ENCODE results near the gene ST8SIA5.

ST8SIA5 gene

DNA sequence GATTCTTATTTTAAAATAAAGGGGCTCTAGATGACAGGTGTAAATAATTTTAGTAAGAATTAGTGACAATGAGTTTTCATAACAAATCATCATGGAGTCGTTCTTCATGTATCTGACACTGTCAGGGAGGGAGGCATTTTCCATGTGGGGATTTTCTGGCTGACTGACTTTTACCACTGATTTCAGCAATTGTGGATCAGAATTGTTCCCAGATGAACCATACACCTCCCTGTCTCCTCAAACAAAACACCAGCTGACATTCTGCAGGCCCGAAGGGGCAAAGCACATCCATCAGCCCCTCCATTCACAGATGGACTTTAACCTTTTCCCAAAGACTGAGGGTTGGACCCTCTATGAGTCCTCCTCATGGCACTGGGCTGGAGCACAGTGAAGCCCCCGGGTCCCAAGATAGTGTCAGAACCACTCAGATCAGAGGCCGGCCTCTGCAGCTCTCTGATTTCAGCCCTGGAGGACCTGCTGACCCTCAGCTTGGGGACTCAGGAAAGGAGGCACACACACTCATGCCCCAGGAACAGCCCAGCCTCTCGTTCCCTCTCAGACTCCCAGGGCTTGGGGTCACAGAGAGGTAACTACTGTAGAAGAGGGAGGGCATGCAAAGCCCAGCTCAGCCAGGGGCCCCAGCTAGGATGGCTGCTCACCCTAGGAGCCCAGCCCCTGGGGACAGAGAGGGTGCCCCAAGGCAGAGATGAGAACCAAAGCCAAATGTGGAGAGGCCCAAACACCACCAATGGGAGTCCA, 56.6 kb downstream of the ST8SIA5 start:
- H3K27ac ChIP-seq, result no peak overlapping the region
- H3K36me3 ChIP-seq, result no peaks in the 10 kb centered on the region; a peak in 1 of 22 replicates
- no peak overlapping the region for H3K4me3 ChIP-seq

DNA sequence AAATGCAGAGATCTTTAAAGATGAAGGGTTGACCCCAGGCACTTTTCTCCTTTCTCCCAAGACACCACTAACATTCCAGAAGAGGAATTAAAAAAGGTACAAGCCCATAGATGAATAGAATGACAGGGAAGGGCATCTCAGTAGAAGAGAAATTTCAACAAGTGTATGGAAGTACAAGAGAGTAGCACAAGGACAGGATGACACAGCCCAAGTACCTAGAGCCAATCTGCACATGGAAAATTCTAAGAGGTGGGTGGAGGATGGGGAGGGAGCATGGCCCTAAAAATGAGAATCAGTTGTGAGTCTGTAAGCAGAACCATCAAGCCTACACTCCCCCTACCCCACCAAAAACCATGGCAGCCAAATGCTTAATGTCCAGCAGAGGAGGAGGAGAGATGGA, 60.2 kb downstream of the ST8SIA5 start:
- Histone ChIP-seq H3K4me2 (no peak overlapping the region), H3K27ac (no peak overlapping the region), H3K27me3 (no peaks in the 10 kb centered on the region), H3K9ac (no peak overlapping the region), H3K4me3 (no peak overlapping the region), H4K20me1 (no peaks in the 10 kb centered on the region), H3K36me3 (no peaks in the 10 kb centered on the region; a peak in 1 of 22 replicates), H3K9me3 (replicated peaks in 1 of 11) (peaks cover 0 to 15% (median 10%) of the 10 kb centered on the region in 11 experiments; a peak in 14 of 22 replicates), H3K4me1 (peaks cover 0 to 6% (median 0%) of the 10 kb centered on the region in 10 experiments; a peak in 2 of 20 replicates)
- TF ChIP-seq Cebpa-rat (IDR thresholded peaks at IDR 0.05), result no peak

More for the DNA sequence above, 56.6 kb downstream of the ST8SIA5 start:
- Histone ChIP-seq H3K4me1 (peaks cover 0 to 32% (median 20%) of the 10 kb centered on the region in 10 experiments; a peak in 15 of 20 replicates), H3K4me2 (no peak overlapping the region), H3K27me3 (no peaks in the 10 kb centered on the region), H3K9ac (no peak overlapping the region), H4K20me1 (no peaks in the 10 kb centered on the region; a peak in 1 of 22 replicates), H3K9me3 (replicated peaks in 1 of 11) (peaks cover 0 to 15% (median 10%) of the 10 kb centered on the region in 11 experiments; a peak in 14 of 22 replicates)
- no peak for TF ChIP-seq Cebpa-rat (IDR thresholded peaks at IDR 0.05)

DNA sequence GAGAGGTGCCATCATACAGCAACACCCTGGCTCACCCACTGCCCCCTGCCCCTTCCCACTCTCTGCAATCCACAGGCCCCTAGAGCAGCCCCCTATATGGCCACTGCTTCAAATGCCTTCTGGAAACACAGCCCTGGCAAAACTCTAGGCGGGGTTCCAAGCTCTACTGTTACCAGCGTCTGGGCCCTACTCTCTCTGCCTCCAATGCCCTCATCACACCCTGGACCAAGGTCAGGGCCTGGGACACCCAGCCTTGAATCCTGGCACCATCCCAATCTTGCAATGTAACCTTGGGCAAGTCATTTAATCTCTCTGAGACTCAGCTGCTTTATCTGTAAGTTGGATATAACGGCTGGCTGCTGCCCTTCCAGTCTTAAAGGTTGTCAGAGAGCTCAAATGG, 60.6 kb downstream of the ST8SIA5 start:
- no peaks in the 10 kb centered on the region for H4K20me1 ChIP-seq
- H3K9ac ChIP-seq, result no peak overlapping the region
- H3K36me3 ChIP-seq, result no peaks in the 10 kb centered on the region; a peak in 1 of 22 replicates
- no peak overlapping the region for H3K4me3 ChIP-seq
- peaks cover 0 to 6% (median 0%) of the 10 kb centered on the region in 10 experiments; a peak in 2 of 20 replicates for H3K4me1 ChIP-seq
- H3K27me3 ChIP-seq, result no peaks in the 10 kb centered on the region
- TF ChIP-seq Cebpa-rat (IDR thresholded peaks at IDR 0.05), result no peak
- 0 out of 22 replicates have a peak overlapping the region, but pooled peaks of 2 of the 11 experiments have one; percentile 10 to 24 for H3K4me2 ChIP-seq
- peaks cover 0 to 15% (median 10%) of the 10 kb centered on the region in 11 experiments; a peak in 14 of 22 replicates for H3K9me3 ChIP-seq (replicated peaks in 1 of 11)
- H3K27ac ChIP-seq, result no peak overlapping the region

DNA sequence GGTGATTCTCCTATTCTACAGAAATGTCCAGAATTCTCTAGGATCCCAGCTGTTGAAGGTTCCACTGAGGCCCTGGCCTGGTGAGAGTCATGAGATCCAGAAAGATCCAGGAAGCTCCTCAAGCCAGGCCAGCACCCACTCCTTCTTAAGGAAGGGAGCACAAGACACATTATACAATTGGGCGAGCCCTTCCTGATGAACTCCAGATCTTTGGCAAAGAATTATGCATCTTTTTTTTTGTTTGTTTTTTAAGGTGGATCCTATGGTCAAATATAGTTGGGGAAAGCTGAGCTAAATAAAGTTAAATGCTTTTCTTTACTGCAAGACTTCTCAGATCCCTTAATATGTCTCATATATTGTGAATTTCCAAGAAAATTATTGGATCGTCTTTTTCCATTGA, 62.9 kb downstream of the ST8SIA5 start:
- peaks cover 0 to 10% (median 5%) of the 10 kb centered on the region in 10 experiments; a peak in 6 of 20 replicates for H3K4me1 ChIP-seq
- H3K9me3 ChIP-seq (replicated peaks in 1 of 11), result peaks cover 0 to 15% (median 10%) of the 10 kb centered on the region in 11 experiments; a peak in 14 of 22 replicates
- no peak for TF ChIP-seq Cebpa-rat (IDR thresholded peaks at IDR 0.05)
- no peak overlapping the region for H3K4me2 ChIP-seq
- no peaks in the 10 kb centered on the region for H3K27me3 ChIP-seq
- no peaks in the 10 kb centered on the region; a peak in 1 of 22 replicates for H3K36me3 ChIP-seq
- H3K9ac ChIP-seq, result no peak overlapping the region
- no peak overlapping the region for H3K4me3 ChIP-seq
- no peaks in the 10 kb centered on the region for H4K20me1 ChIP-seq
- H3K27ac ChIP-seq, result no peak overlapping the region

DNA sequence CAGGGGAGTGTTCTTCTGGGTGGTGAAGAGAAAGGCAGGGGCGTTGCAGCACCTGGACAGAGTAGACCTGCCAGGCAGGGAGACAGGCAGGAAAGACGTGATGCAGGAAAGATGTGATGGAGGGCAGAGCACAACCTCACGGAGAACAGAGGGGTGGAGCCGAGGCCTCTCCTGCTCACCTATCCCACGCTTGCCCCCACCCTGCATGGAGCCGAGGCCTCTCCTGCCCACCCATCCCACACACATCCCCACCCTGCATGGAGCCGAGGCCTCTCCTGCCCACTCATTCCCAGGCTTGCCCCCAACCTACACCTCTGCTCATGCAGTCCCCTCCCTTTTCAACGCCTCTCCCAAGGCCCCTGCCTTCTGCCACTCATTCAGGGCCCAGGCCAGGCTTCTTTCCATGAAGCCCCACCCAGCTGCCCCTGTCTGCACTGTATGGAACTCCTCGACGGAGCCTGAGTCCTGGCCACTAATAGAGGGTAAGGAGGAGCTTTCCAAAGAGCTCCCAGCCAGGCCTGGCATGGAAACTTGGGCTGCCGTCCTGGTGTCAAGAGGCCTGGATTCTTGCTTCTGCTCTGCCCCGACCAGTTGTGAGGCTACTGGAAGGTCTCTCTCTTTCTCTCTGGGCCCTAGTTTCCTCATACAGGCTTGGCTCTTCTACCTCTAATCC, 67.9 kb downstream of the ST8SIA5 start:
- no peak overlapping the region for H3K27ac ChIP-seq
- no peaks in the 10 kb centered on the region for H3K27me3 ChIP-seq
- peaks cover 0 to 10% (median 0%) of the 10 kb centered on the region in 10 experiments; a peak in 4 of 20 replicates for H3K4me1 ChIP-seq
- H4K20me1 ChIP-seq, result no peaks in the 10 kb centered on the region
- no peaks in the 10 kb centered on the region for H3K36me3 ChIP-seq
- H3K4me3 ChIP-seq, result no peak overlapping the region
- no peak overlapping the region for H3K9ac ChIP-seq
- H3K9me3 ChIP-seq (replicated peaks in 1 of 11), result no peaks in the 10 kb centered on the region
- no peak for TF ChIP-seq Cebpa-rat (IDR thresholded peaks at IDR 0.05)
- H3K4me2 ChIP-seq, result no peak overlapping the region

DNA sequence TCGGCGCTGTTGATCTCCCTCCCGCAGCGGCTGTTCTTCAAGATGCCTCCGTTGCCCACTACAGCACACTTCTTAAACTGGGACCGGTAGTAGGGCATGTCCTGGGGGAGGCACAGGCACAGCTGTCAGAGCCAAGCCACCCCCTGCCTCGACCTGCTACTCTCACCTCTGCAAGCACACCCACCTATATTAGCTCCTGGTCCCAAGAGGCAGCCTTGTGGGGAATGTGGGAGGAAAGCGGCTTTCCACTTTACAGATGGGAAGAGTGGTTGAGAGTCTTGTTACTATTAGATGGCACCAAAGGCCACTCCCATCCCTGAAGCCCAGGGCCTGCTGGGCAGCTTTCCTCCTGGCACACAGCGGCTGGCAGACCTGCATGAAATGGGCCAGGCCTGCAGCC, 70.7 kb downstream of the ST8SIA5 start:
- no peak for TF ChIP-seq Cebpa-rat (IDR thresholded peaks at IDR 0.05)

DNA sequence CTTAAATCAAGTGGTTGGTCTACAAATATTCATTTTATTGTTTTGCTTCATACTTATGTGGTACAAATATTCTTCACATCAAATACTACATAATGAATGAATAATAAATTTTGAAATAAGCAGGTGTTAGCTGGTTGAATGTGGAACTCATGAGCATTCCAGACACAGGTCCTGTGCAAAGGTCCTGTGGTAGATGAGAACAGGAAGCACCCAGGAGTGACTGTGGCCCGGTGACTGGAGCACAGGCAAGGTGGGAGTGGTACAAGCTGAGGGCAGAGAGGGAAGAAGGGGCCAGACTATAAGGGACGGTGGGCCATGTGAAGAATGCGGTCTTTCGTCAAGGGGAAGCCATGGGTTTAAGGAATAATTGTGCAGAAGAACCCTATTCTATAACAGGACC, 73.6 kb downstream of the ST8SIA5 start:
- Histone ChIP-seq H3K4me1 (peaks cover 32 to 40% (median 36%) of the 10 kb centered on the region in 10 experiments), H3K27me3 (no peaks in the 10 kb centered on the region), H3K36me3 (no peaks in the 10 kb centered on the region), H3K27ac (no peak overlapping the region), H3K9ac (no peak overlapping the region), H3K9me3 (replicated peaks in 1 of 11) (no peaks in the 10 kb centered on the region), H3K4me2 (no peak overlapping the region), H3K4me3 (no peak overlapping the region), H4K20me1 (no peaks in the 10 kb centered on the region)
- no peak for TF ChIP-seq Cebpa-rat (IDR thresholded peaks at IDR 0.05)

More for the DNA sequence above, 70.7 kb downstream of the ST8SIA5 start:
- H3K4me3 ChIP-seq, result no peak overlapping the region
- no peaks in the 10 kb centered on the region for H3K36me3 ChIP-seq
- H3K27me3 ChIP-seq, result no peaks in the 10 kb centered on the region
- H3K4me2 ChIP-seq, result no peak overlapping the region
- H3K9ac ChIP-seq, result no peak overlapping the region
- no peak overlapping the region for H3K27ac ChIP-seq
- peaks cover 3 to 15% (median 9%) of the 10 kb centered on the region in 10 experiments for H3K4me1 ChIP-seq
- H3K9me3 ChIP-seq (replicated peaks in 1 of 11), result no peaks in the 10 kb centered on the region
- H4K20me1 ChIP-seq, result no peaks in the 10 kb centered on the region

DNA sequence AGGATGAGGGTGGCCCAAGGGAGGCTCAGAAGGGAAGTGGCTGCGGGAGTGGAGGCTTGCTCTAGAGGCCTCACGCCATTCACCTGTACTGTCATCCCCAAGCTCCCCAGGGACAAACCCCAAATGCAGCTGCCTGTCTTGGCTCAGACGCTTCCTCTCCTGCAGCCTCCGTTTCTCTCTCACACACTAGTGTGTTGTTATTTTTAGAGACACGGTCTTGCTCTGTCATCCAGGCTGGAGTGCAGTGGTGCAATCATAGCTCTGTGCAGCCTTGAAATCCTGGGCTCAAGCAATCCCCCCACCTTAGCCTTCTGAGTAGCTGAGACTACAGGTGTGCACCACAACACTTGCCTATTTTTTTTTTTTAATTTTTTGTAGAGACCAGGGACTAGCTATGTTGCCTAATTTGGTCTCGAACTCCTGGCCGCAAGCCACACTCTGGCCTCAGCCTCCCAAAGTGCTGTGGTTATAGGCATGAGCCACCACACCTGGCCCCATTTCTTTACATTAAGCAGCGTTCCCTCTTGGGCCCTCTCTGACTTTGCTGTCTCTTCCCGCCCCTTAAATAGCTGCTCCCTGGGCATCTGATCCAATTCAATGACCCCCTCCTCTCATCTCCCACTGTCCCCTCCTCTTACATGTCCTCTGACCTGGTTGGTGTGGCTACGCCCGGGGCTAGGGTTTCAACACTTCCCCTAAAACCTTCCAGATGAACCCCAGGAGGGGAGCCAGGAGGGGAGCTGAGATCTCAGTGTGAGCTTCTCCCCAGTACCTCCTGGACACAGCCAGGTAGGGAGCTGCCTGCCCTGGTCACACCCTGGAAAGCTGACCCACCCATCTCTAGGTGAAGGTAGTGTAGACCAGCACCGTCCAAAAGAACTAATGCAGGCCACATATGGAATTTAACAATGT, 75.8 kb downstream of the ST8SIA5 start:
- Histone ChIP-seq H3K4me2 (peak overlapping the region; percentile 61 to 87 (median 81)), H3K4me3 (0 out of 20 replicates have a peak overlapping the region, but pooled peaks of 1 of the 10 experiments have one; percentile 1), H3K36me3 (no peaks in the 10 kb centered on the region), H3K27ac (peak overlapping the region in 8 of 11 experiments; percentile 20 to 73 (median 49); a peak in 14 of 22 replicates), H3K4me1 (peaks cover 44 to 63% (median 58%) of the 10 kb centered on the region in 10 experiments), H4K20me1 (no peaks in the 10 kb centered on the region), H3K9ac (peak overlapping the region in 6 of 11 experiments; percentile 9 to 56 (median 28); a peak in 7 of 22 replicates), H3K27me3 (no peaks in the 10 kb centered on the region), H3K9me3 (replicated peaks in 1 of 11) (no peaks in the 10 kb centered on the region; a peak in 1 of 22 replicates)
- TF ChIP-seq Cebpa-rat (IDR thresholded peaks at IDR 0.05), result peak in 3 of 11 experiments; percentile 65 to 86 (median 68); a peak in 5 of 22 replicates

Data from BLaER1 treated with 17β-estradiol and CSF1 and Interleukin-3, amounts not matched to agents 10 nM and 100 nM (cell line).